GM12878 (cell line): ENCODE results near the gene NR6A1. TPM values are rescaled to one million over a fixed set of nuclear protein-coding genes. Genes with fewer than 3 reads are reported as not detected.
A peak's percentile ranks its signal among the peaks of the same experiment; 100 is the strongest.

Experiments
- ATAC-seq: fragments of 200-7000 bp; cut with Tn5 transposase; 3 replicates; pipeline ENCODE4 v1.9.1; 2020; ENCODE audit warnings: mild to moderate bottlenecking, moderate library complexity
- BruUV-seq: library from RNA; stranded (reverse); fragments of 400-500 nt; replicated peaks from 2 replicates; lab custom pipeline; 2021; lab: Mats Ljungman, UMichigan
- CTCF ChIA-PET: fragments of 300-600 bp; sonication (Branson Sonifier 250); formaldehyde crosslinking; extraction: SDS; loops from one replicate; lab custom pipeline; 2021; ENCODE audit warnings: inconsistent platforms; lab: Yijun Ruan, JAX
- POLR2A ChIA-PET: fragments of 350-600 bp; formaldehyde crosslinking; extraction: SDS; loops from one replicate; lab custom pipeline; 2021; ENCODE audit warnings: inconsistent platforms; lab: Charles Lee
- RAD21 ChIA-PET: fragments of 300-600 bp; sonication (Branson Sonifier 250); formaldehyde crosslinking; loops from one replicate; lab custom pipeline; 2023; ENCODE audit warnings: antibody characterized with exemption; ENCODE audit not compliant: unreplicated experiment; lab: Charles Lee
- SMC1A ChIA-PET: fragments of 300-600 bp; sonication (Branson Sonifier 250); formaldehyde crosslinking; loops from one replicate; lab custom pipeline; 2023; ENCODE audit not compliant: unreplicated experiment, uncharacterized antibody; lab: Charles Lee
- DNase-seq: peaks from one replicate; pipeline ENCODE4 v3.0.0-alpha.2; 2011; ENCODE audit warnings: low read depth, low spot score
- FAIRE-seq: peaks from 3 replicates; lab custom pipeline; 2011; peaks lifted over from hg19 to GRCh38; lab: Jason Lieb, UNC
- H2AFZ ChIP-seq: 2 replicates; pipeline ENCODE4 v1.6.0; 2011; ENCODE audit warnings: low read depth, low read length, control low read depth; ENCODE audit not compliant: control insufficient read depth
- H3K27ac ChIP-seq: 2 replicates; pipeline ENCODE4 v1.5.1; 2011; ENCODE audit warnings: control low read depth; ENCODE audit not compliant: control insufficient read depth, insufficient read depth
- H3K27me3 ChIP-seq, 2 experiments: replicated peaks in 1 of 2; 2 replicates each; pipeline versions ENCODE4 v1.6.0 to v1.6.1; 2011; ENCODE audit warnings: low read length in 1 of 2; ENCODE audit not compliant: control insufficient read depth in 2 of 2, insufficient read depth in 2 of 2
- H3K36me3 ChIP-seq, 2 experiments: 2 replicates each; pipeline ENCODE4 v1.5.1; 2011; ENCODE audit warnings: low read length in 1 of 2; ENCODE audit not compliant: control insufficient read depth in 2 of 2, insufficient read depth in 2 of 2
- H3K4me1 ChIP-seq: 2 replicates; pipeline ENCODE4 v1.6.1; 2011; ENCODE audit warnings: mild to moderate bottlenecking, low read length, moderate library complexity, mixed read lengths; ENCODE audit not compliant: control insufficient read depth, insufficient read depth
- H3K4me2 ChIP-seq: 2 replicates; pipeline ENCODE4 v1.6.0; 2011; ENCODE audit warnings: control low read depth; ENCODE audit not compliant: control insufficient read depth, insufficient read depth
- H3K4me3 ChIP-seq: fragments of 200-600 bp; sonication (generic); 2 replicates; pipeline ENCODE4 v1.5.1; 2016
- H3K79me2 ChIP-seq: 2 replicates; pipeline ENCODE4 v1.6.0; 2011; ENCODE audit warnings: low read length; ENCODE audit not compliant: control insufficient read depth, insufficient read depth
- H3K9ac ChIP-seq: 2 replicates; pipeline ENCODE4 v1.8.0; 2011; ENCODE audit warnings: low read length, control low read depth, mixed read lengths; ENCODE audit not compliant: control insufficient read depth, insufficient read depth
- H3K9me3 ChIP-seq: replicated peaks from 3 replicates; pipeline ENCODE4 v1.5.1; 2011; ENCODE audit warnings: mild to moderate bottlenecking, low read length; ENCODE audit not compliant: control insufficient read depth, insufficient read depth
- H4K20me1 ChIP-seq: 2 replicates; pipeline ENCODE4 v1.6.0; 2011; ENCODE audit not compliant: control insufficient read depth, insufficient read depth
- IKZF1 ChIP-seq: fragments of 450-650 bp; conservative IDR thresholded peaks from 2 replicates; pipeline ENCODE4 v1.6.1; 2017; ENCODE audit warnings: antibody characterized with exemption, mild to moderate bottlenecking
- KAT2A ChIP-seq: conservative IDR thresholded peaks from 2 replicates; pipeline ENCODE4 v1.6.1; 2011; ENCODE audit warnings: low read depth, low read length; ENCODE audit not compliant: control insufficient read depth
- NR2C1 ChIP-seq: fragments of 450-650 bp; IDR thresholded peaks from 2 replicates; pipeline ENCODE4 v1.6.1; 2017; ENCODE audit warnings: antibody characterized with exemption, mild to moderate bottlenecking, moderate library complexity
- RUNX3 ChIP-seq: IDR thresholded peaks from 2 replicates; pipeline ENCODE4 v1.6.1; 2012; ENCODE audit warnings: low read length, inconsistent platforms
- SMC3 ChIP-seq: IDR thresholded peaks from 2 replicates; pipeline ENCODE4 v1.6.1; 2011; ENCODE audit warnings: low read length, improper control_type of control experiment, borderline replicate concordance
- WGBS: methylation state at CpG from one replicate; pipeline ENCODE4 v1.1.6; 2016; ENCODE audit warnings: low lambda C conversion rate; ENCODE audit not compliant: insufficient replicate concordance, insufficient coverage; ENCODE audit errors: missing lambda C conversion rate; 5-methylcytosine and 5-hydroxymethylcytosine counted together
- in situ Hi-C: fragments of 300-500 bp; cut with MboI; formaldehyde crosslinking; loops from 9 replicates; pipeline ENCODE4 v1.14.3; 2018; ENCODE audit warnings: mixed read lengths
- intact Hi-C: fragments of 100-400 bp; cut with micrococcal nuclease; formaldehyde crosslinking; loops from one replicate; pipeline ENCODE4 v1.14.2; 2022; ENCODE audit not compliant: unreplicated experiment
- polyA plus RNA-seq, 11 experiments: library from polyadenylated mRNA; depleted of rRNA in 4 of 11; unstranded in 6 of 11; stranded (reverse) in 5 of 11; fragments of >200 nt; fragmentation: Nextera tagmentation in 4 of 11; fragmentation: Illumina TruSeq in 1 of 11; extraction: Ambion mirVana in 4 of 11; extraction: Trizol in 1 of 11; gene quantifications; 1 replicate in 1 of 11; 2 replicates in 10 of 11; pipeline versions ENCODE4 v1.2.1 to v1.2.3, GENCODE V29; 2011 to 2016; ENCODE audit warnings: inconsistent platforms in 2 of 11, missing spikeins in 2 of 11, low read depth in 1 of 11
- total RNA-seq, 4 experiments: library from RNA; depleted of rRNA in 3 of 4; stranded (reverse); fragments of >200 nt in 3 of 4; fragmentation: Illumina TruSeq in 1 of 4; extraction: Trizol in 1 of 4; gene quantifications; 2 replicates each; pipeline versions ENCODE4 v1.2.1 to v1.2.3, GENCODE V29; 2013 to 2021
- TF ChIP-seq, protein P1 (sequence below): IDR thresholded peaks from 2 replicates; pipeline ENCODE4 v1.6.1; 2011; ENCODE audit warnings: low read depth, low read length, improper control_type of control experiment, borderline replicate concordance

The NR6A1 gene
- total and polyA plus RNA-seq, 10 of the 15 experiments (the other 5 are each of a cell fraction or from before 2014, with no cell fraction given): 1.2 to 9.2 (median 4.6) TPM

DNA sequence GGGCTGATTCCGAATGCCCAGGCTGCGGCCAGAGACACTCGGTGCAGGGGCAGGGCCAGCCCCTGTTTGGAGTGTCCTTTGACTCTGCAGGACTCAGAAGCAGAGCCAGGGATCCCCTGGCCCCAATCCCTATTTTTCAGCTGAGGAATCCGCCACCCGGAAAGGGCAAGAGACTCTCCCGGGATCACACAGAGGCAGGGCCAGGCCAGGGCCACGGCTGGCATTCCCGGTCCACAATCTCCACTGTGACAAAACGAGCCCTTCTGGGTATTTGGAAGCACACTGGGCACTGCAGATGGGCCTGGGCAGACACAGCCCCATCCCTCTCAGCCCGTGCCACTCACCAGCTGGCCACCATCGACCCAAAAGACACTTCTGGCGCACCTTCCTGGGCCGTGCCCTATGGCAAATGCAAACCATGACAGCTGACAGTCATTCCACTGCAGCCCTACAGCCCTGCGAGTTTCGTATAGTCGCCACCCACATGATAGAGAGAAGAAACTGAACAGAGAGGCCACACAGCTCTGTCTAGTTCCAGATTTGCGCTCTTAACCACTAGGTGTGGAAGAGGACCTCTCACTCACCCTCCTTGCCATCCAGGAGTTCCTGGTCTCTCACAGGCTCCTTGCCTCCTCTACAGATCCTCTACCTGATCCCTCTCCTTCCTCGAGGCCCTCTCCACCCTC is 277.2 kb downstream of the NR6A1 start (continued):
- peak; percentile 44; the same call in 1 of the 2 replicates for TF ChIP-seq IKZF1

- H3K36me3 ChIP-seq: no peaks in the 10 kb centered on the region
- H3K27me3 ChIP-seq: no peaks in the 10 kb centered on the region; a peak in 2 of 4 replicates
- TF ChIP-seq NR2C1 (no peak), KAT2A (no peak), RUNX3 (no peak), SMC3 (no peak)
- TF ChIP-seq, protein P1, sequence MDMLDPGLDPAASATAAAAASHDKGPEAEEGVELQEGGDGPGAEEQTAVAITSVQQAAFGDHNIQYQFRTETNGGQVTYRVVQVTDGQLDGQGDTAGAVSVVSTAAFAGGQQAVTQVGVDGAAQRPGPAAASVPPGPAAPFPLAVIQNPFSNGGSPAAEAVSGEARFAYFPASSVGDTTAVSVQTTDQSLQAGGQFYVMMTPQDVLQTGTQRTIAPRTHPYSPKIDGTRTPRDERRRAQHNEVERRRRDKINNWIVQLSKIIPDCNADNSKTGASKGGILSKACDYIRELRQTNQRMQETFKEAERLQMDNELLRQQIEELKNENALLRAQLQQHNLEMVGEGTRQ: no peak
- TF ChIP-seq, all 136 proteins: peak for 0
- no peak overlapping the region for H3K4me3 ChIP-seq
- no peak overlapping the region for H3K27ac ChIP-seq
- ChIA-PET POLR2A (no interaction called here), SMC1A (no interaction called here), CTCF (no interaction called here), RAD21 (no interaction called here)
- in situ Hi-C loops: no loop called here
- WGBS: 31% methylated on average over 4 of the region's 4 CpGs
- H4K20me1 ChIP-seq: no peaks in the 10 kb centered on the region
- no peaks in the 10 kb centered on the region for H3K79me2 ChIP-seq
- H3K9me3 ChIP-seq: no peaks in the 10 kb centered on the region
- no TSS peak for BruUV-seq
- FAIRE-seq (no peak), DNase-seq (no peak), ATAC-seq (no peak)
- intact Hi-C loops: no loop called here
- no peak overlapping the region for H3K9ac ChIP-seq
- peaks cover 23% of the 10 kb centered on the region for H3K4me1 ChIP-seq
- no peak overlapping the region for H3K4me2 ChIP-seq
- no peak overlapping the region for H2AFZ ChIP-seq
Observed at GRCh38 chr9:124493218-124493617, 277.9 kb downstream of the NR6A1 start.
